GM20431 (cell line): ENCODE results near the gene MCM5.
"Not testable (repeated sequence)": the region's sequence is repeated elsewhere in the genome, so short reads cannot be mapped to it uniquely, and the experiment has no call there.

Source experiments
- in situ Hi-C: fragments of 300-500 bp; cut with MseI, MboI; formaldehyde crosslinking; loops from one replicate; pipeline ENCODE4 v1.15.0; 2020; ENCODE audit warnings: low sequenced_read_pairs; ENCODE audit not compliant: unreplicated experiment

MCM5 gene

DNA sequence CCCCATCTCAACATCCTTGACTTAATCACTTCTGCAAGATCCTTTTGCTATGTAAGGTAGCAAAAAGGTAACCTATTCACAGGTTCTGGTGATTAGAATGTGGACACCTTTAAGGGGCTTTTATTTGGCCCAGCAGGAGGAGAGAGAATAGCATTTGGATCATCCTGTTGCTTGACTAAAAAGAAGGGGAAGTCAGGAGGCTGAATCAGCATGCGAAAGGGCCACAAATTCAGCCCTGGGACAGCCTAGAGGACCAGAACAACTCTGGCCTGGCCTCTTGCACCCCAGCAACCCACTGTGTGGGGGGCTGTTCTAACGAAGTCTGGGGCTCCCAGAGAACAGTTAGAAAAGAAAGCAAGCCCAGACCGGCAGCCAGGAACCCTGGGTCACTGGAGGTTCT lies 22.2 kb upstream of the MCM5 start:
- in situ Hi-C loops = no loop called here

DNA sequence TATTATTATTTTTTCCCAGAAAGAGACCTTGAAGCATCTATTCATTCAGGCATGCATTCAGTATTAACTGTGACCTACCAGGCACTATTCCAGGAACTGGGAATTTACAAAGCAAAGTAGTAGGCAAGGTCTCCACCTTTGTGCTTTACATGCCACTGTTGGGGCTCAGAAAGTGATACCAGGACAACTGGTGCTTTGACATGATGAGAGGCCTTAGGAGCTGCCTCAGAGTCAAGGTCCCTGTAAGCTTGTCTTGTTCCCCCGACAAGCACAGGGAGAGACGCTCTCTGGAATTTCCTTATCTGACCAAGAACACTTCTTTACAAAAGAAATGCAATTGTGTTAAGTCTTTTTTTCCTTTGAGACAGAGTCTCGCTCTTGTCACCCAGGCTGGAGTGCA lies 21.3 kb upstream of the MCM5 start:
- in situ Hi-C loops = no loop called here

DNA sequence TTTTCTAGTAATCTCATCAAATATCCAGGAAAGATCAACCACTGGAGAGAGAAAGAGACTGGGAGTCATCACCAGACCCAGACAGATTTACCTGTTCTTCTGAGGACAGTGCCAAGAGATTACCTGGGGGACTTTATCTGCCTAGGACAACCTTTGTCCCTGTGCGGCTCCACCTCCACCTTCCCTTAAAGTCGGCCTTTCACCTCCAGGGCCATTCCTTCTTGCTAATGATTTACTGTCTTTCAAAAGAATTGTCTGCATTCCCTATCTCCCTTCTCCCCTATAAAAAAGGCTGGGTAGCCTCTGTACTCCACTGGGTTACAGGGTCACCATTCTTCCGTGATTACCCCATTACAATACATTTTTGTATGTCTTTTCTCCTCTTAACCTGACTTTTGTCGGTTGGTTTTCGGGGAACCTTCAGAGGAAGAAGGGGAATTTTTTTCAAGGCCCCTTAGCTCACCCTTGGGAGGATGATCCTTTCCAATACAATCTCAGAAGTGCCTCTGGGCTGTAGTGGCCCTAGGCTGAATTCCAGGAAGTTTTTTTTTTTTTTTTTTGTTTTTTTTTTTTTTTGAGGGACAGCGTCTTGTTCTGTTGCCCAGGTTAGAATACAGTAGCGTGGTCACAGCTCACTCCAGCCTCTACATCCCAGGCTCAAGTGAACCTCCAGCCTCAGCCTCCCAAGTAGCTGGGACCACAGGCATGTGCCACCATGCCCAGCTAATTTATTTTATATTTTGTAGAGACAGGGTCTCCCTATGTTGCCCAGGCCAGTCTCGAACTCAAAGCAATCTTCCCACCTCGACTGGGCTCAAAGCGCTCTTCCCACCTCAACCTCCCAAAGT lies 20.6 kb upstream of the MCM5 start:
- in situ Hi-C loops = no loop called here

DNA sequence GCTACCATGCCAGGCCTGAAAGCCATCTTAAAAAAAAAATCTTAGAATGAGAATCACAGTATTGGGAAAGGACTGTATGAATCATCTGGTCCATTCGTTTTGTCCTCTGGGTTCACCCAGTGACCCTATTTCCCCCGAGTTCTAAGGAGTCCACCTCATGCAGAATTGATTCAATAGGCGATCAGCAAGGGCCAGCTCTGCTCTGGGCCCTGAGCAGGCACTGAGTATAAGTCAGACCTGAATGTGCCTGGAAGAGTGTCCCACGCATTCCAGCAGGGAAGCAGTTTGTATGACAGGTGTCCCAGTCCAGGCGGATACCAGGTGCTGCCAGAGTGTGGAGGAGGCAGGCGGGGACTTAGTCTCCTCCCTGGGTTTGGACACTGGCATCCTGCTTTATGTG lies 19.9 kb upstream of the MCM5 start:
- in situ Hi-C loops = no loop called here

DNA sequence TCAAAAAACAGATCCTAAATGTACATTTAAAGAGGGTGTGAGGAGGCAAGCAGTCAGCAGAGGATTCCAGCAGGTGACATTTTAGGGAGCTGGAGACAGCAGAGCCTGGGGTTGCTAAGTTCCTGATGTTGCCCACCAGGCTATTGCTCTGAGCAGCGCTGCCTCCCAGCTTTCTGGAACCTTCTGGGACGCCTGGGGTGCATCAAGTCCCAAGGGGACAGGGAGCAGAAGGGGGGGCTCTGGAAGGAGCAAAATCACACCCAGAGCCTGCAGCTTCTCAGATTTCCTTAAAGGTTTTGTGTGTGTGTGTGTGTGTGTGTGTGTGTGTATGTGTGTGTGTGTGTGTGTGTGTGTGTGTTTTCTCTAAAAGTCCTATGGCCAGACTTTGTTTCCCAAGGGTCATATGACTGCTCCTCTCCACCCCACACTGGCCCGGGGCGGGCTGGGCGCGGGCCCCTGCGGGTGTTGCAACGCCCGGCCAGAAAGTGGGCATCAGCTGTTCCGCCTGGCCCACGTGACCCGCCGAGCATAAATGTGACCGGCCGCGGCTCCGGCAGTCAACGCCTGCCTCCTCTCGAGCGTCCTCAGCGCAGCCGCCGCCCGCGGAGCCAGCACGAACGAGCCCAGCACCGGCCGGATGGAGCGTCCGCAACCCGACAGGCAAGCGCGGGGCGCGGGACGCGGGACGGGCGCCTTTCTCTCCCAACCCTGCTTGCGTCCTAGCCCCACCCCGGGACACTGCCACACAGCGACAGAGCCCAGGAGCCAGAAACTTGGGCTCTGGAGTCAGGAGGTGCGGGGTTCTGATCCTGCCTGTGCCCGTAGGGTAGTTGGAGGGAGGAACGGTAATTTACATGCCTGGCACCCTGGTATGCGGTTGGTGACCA lies 19.2 kb upstream of the MCM5 start, which contains the start of gene HMOX1:
TSS of gene HMOX1 (plus strand) at position 560 of the 887 bp plus-strand sequence. CDS start at position 638, 78 bp downstream.
- in situ Hi-C loops = no loop called here

DNA sequence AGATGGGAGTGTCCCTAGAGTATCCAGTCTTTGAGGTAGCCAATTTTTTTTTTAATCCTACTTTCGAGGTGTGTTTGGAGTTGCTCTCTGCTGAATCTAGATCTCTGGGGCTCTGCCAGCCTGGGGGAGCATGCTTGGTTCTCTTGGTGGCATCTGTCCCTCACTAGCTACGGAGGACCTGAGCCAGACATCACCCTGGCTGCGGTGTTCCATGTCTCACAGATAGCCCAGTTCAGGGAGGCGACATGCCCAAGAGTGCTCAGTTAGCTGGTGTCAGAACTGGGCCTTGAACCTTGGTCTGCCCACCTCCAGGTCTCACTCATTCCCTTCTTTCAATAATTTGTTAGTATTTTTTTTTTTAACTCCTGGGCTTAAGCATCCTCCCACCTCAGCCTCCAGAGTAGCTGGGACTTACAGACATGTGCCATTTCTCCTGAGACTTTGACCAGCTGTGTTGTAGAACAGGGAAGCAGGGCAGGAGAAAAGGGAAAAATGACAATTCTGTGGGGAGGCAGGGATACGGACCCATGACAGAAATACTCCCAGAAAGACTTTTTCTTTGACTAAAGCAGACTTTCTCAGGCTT lies 18.4 kb upstream of the MCM5 start:
- in situ Hi-C loops = no loop called here

DNA sequence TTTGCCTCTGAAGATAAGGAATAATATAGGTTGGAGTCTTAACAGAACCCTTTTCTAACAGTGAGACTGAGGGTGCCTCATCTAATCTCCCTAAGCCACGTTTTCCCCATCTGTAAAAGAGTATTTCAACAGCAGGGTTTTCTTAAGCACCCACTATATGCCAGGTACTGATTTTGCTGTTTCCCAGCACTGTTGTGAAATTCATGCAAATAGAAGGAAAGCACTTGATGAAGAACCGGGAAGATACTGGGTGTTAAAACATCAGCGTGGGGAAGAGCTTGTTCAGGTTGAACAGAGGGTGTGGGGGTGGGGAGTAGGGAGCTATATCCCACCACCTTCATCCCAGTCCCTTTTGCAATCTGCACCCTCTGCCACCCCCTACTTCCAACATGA lies 16.3 kb upstream of the MCM5 start:
- in situ Hi-C loops = no loop called here

DNA sequence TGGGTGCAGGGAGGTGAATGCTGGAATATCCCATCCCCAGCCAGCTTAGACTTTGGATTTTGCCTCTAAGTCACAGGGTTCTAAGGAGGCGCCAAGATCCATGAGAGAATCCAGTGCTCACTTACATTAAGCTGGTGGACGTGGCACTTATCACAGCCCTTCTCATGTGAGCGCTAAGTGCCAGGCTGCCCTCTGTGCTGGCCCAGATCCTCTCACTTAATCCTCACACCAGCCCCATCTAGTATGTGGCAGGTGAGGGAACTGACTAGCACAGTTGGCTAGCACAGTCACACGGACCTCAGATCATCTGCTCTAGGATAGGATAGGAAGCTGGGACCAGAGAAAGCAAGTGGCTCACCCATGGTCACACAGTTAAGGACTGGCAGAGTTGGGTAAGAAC lies 15.4 kb upstream of the MCM5 start:
- in situ Hi-C loops = no loop called here

DNA sequence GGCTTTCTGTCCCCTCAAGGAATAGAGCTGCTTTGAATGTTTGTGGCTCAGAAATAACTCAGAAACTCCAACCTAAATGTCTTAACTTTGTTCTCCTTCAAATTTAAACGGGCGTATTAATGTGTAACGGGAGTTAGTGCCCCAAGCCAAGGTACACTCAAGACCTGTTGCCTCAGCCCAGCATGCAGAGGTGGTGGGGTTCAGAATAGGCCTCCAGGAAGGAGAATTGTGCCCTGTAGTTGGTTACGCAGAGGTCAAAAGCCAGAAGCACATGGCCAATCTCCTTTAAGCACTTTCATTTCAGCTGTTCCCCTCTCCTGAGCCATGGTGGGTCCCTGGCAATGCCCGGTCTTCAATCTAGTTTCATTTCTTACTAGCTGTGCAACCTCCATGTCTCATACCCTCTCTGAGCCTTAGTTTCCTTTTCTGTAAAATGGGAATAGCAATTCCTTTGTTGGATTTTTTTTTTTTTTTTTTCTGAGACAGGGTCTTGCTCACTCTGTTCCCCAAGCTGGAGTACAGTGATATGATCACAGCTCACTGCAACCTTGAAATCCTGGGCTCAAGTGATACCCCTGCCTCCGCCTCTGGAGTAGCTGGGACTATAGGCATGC lies 14.9 kb upstream of the MCM5 start:
- in situ Hi-C loops = no loop called here

DNA sequence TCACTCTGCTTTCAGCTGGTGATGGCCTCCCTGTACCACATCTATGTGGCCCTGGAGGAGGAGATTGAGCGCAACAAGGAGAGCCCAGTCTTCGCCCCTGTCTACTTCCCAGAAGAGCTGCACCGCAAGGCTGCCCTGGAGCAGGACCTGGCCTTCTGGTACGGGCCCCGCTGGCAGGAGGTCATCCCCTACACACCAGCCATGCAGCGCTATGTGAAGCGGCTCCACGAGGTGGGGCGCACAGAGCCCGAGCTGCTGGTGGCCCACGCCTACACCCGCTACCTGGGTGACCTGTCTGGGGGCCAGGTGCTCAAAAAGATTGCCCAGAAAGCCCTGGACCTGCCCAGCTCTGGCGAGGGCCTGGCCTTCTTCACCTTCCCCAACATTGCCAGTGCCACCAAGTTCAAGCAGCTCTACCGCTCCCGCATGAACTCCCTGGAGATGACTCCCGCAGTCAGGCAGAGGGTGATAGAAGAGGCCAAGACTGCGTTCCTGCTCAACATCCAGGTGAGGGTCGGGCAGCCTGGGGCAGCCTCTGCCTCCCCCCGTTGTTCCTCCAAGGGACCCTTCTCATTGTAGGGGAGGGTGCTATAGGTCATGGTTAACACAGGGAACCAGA lies 13.2 kb upstream of the MCM5 start:
- in situ Hi-C loops = no loop called here

DNA sequence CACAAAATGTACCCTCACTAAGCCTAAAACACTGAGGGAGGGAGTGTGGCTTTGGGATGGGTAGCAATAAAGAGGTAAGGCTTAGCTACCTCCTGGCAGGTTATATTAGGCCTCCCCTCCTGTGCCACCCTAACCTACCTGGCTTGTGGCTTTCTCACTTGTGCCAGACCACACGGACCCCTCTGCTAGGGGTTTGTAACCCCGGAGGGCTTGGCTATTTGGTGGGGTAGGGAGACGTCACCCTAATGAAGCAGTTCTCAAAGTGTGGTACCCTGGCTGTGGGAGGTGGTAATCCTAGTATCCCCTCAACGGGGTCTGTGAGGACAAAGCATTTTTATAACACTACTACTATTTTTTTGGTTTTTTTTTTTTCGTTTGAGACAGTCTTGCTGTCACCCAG lies 9.0 kb upstream of the MCM5 start:
- in situ Hi-C loops = no loop called here

DNA sequence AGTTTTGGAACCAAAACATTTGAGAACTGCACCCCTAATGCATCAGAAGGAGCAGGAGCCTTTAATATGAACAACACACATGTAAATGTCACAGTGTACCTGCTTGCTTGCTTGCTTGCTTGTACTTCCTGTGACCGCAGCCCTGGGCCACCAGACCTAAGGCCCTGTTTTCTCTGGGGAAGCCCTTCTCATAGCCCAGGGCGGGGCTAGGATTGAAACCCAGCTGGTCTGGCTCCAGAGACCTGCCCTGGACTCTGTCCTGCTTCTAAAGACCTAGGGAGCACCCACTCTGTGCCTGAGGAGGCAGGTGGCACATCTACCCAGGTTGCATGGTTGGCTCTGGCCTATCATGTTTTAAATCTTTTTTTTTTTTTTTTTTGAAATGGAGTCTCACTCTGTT lies 7.6 kb upstream of the MCM5 start:
- in situ Hi-C loops = no loop called here

DNA sequence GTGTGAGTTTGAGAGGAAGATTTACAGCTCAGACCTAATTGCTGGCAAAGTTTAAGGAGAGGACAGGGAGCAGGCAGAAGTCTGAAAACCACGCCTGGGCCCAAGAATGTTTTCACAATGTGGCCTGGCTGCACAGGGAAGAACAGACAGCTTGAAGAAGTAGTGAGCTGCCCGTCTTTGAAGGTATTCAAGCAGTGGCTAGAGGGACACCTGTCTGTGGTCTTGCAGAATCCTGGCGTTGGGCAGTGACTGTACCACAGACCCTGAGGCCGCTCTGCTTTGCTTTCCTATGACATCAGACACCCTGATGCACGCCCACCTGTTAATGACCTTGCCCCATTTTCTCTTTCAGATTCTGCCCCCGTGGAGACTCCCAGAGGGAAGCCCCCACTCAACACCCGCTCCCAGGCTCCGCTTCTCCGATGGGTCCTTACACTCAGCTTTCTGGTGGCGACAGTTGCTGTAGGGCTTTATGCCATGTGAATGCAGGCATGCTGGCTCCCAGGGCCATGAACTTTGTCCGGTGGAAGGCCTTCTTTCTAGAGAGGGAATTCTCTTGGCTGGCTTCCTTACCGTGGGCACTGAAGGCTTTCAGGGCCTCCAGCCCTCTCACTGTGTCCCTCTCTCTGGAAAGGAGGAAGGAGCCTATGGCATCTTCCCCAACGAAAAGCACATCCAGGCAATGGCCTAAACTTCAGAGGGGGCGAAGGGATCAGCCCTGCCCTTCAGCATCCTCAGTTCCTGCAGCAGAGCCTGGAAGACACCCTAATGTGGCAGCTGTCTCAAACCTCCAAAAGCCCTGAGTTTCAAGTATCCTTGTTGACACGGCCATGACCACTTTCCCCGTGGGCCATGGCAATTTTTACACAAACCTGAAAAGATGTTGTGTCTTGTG lies 6.6 kb upstream of the MCM5 start:
- in situ Hi-C loops = no loop called here

DNA sequence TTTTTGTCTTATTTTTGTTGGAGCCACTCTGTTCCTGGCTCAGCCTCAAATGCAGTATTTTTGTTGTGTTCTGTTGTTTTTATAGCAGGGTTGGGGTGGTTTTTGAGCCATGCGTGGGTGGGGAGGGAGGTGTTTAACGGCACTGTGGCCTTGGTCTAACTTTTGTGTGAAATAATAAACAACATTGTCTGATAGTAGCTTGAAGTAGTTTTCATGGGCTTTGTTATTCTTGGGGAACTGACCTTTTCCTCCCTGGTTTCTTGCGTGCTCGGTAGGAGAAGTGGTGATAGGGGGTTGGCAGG lies 6.0 kb upstream of the MCM5 start:
- in situ Hi-C loops = no loop called here

DNA sequence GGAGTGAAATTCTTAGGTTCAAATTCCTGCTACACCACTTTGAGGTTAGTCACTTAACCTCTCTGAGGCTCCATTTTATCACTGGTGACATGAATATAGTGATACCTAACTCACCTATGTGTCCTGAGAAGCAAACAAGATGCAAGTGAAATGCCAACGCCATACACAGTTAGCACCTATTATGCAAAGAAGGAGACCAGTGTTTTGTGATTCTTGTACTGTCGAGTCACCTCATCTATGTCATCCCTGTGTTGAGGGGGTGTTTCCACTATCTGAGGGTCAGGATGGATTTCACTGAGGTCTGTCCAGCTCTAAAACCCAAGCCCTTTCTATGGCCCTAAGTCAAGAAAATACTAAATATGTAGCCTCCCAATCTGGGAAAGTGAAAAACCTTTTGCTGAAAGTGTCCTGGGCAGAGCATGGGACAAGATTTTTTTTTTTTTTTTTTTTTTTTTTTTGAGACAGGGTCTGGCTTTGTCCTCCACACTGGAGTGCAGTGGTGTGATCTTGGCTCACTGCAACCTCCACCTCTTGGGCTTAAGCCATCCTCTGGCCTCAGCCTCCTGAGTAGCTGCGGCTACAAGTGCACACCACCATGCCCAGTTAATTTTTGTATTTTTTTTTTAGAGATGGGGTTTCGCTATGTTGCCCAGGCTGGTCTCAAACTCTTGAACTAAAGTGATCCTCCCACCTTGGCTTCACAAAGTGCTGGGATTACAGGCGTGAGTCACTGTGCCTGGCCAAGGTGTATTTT lies 5.0 kb upstream of the MCM5 start:
- in situ Hi-C loops = no loop called here

DNA sequence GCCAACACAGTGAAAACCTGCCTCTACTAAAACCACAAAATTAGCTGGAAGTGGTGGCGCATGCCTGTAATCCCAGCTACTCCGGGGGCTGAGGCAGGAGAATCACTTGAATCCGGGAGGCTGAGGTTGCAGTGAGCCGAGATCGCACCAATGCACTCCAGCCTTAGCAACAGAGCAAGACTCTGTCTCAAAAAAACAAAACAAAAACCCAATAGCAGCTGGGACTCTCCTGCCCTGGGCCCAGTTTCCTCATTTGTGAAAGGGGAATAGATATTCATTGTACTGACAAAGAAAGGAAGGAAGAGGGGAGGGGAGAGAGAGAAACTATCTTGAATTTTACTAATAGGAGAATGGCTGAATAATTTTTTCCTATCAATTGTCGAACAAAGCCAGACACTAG lies 3.3 kb upstream of the MCM5 start:
- in situ Hi-C loops = not testable (repeated sequence)

DNA sequence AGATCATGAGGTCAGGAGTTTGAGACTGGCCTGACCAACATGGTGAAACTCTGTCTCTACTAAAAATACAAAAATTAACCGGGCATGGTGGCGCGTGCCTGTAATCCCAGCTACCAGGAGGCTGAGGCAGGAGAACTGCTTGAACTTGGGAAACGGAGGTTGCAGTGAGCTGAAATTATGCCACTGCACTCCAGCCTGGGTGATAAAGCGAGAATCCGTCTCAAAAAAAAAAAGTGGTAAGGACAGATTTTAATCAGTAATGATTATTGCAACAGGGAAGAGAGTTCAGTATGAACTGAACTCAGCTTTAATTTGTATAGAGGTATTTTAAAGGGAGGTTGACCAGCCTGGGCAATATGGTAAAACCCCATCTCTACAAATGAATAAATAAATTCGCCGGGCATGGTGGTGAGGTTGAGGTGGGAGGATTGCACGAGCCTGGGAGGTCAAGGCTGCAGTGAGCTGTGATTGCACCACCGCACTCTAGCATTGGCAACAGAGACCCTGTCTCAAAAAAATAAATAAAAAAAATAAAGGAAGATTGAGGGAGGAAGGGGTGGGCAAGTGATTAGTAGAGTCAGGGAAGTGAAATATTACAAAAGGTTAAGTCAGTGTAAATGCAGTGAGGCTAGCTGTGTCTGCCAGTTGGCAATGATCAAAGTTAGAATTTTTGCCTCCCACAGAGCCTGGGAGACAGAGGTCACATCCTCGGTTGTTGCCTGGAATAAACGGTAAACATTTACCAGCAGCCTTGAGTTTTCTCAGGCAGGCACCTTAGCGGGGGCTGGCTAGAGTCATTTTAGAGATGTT lies 2.6 kb upstream of the MCM5 start:
- in situ Hi-C loops = no loop called here

DNA sequence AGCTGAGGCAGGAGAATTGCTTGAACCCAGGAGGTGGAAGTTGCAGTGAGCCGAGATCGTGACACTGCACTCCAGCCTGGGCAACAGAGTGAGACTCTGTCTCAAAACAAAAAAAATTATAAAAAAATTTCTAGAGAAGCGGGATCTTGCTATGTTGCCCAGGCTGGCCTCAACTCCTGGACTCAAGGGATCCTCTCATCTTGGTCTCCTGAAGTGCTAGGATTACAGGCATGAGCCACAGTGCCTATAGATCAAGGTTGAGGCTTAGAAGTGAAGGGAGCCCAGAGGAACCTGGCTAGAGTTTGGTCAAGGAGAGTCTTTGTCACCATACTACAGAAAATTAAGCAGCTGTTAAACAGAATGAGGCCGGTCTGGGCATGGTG lies 1.4 kb upstream of the MCM5 start:
- in situ Hi-C loops = no loop called here
